H1 (cell line): ENCODE measurements around the gene P3H3. TPM values are rescaled to one million over a fixed set of nuclear protein-coding genes. Genes with fewer than 3 reads are reported as not detected.

Source experiments
- CHD7 ChIP-seq: fragments of 300-600 bp; sonication (generic); IDR thresholded peaks from 2 replicates; pipeline ENCODE4 v1.7.1; 2012; ENCODE audit warnings: low read length, moderate library complexity, mild to moderate bottlenecking, inconsistent platforms; ENCODE audit not compliant: insufficient replicate concordance
- GTF2F1 ChIP-seq: IDR thresholded peaks from 2 replicates; pipeline ENCODE4 v1.6.1; 2012; ENCODE audit warnings: low read depth, low read length, improper control_type of control experiment, borderline replicate concordance
- NANOG ChIP-seq: IDR thresholded peaks from 2 replicates; pipeline ENCODE4 v1.6.1; 2011; ENCODE audit warnings: low read length, low read depth, mild to moderate bottlenecking, inconsistent platforms; ENCODE audit not compliant: insufficient read depth, poor library complexity, severe bottlenecking
- NRF1 ChIP-seq: IDR thresholded peaks from 2 replicates; pipeline ENCODE4 v1.6.1; 2011; ENCODE audit warnings: mild to moderate bottlenecking, low read depth, low read length, improper control_type of control experiment
- POLR2A ChIP-seq, 2 experiments: IDR thresholded peaks; 1 replicate in 1 of 2; 2 replicates in 1 of 2; pipeline ENCODE4 v1.6.1; 2011; ENCODE audit warnings: low read depth in 2 of 2, low read length in 2 of 2, mild to moderate bottlenecking in 2 of 2; ENCODE audit errors: control extremely low read depth in 1 of 2
- RAD21 ChIP-seq, 2 experiments: IDR thresholded peaks in 1 of 2; conservative IDR thresholded peaks in 1 of 2; 2 replicates each; pipeline ENCODE4 v1.6.1; 2011; ENCODE audit warnings: low read depth in 2 of 2, low read length in 2 of 2, improper control_type of control experiment in 1 of 2, inconsistent platforms in 1 of 2, mild to moderate bottlenecking in 1 of 2, moderate library complexity in 1 of 2
- RNF2 ChIP-seq: fragments of 200-900, 300-1000 bp; sonication (generic); IDR thresholded peaks from 2 replicates; pipeline ENCODE4 v1.7.1; 2016; ENCODE audit warnings: borderline replicate concordance, low read depth, mild to moderate bottlenecking, antibody characterized with exemption, low read length; ENCODE audit not compliant: poor library complexity, severe bottlenecking; ENCODE audit errors: missing control alignments
- SIN3A ChIP-seq, 2 experiments: IDR thresholded peaks in 1 of 2; conservative IDR thresholded peaks in 1 of 2; 2 replicates each; pipeline ENCODE4 v1.6.1; 2011 to 2012; ENCODE audit warnings: low read length in 2 of 2, improper control_type of control experiment in 1 of 2, low read depth in 1 of 2, mild to moderate bottlenecking in 1 of 2
- SP4 ChIP-seq: IDR thresholded peaks from 2 replicates; pipeline ENCODE4 v1.6.1; 2012; ENCODE audit warnings: low read length, inconsistent platforms
- TAF1 ChIP-seq: IDR thresholded peaks from 2 replicates; pipeline ENCODE4 v1.6.1; 2011; ENCODE audit warnings: mild to moderate bottlenecking, low read depth, low read length
- polyA plus RNA-seq, 7 experiments: library from polyadenylated mRNA; depleted of rRNA in 3 of 7; stranded (reverse) in 5 of 7; unstranded in 2 of 7; fragments of >200 nt in 5 of 7; fragments of 200-250 nt in 2 of 7; gene quantifications; 1 replicate in 5 of 7; 2 replicates in 1 of 7; 4 replicates in 1 of 7; pipeline versions ENCODE4 v1.2.1 to v1.2.3, GENCODE V29; 2011 to 2013; ENCODE audit warnings: missing spikeins in 2 of 7, mixed read lengths in 2 of 7
- total RNA-seq: library from RNA; stranded (reverse); fragmentation: NEBNext Ultra II Directional; extraction: Animal tissue kit (Norgen Biotek cat#: 25700); gene quantifications from 2 replicates; pipeline ENCODE4 v1.2.1, GENCODE V29; 2021

Gene P3H3
- total and polyA plus RNA-seq, 2 of the 8 experiments (the other 6 are each of a cell fraction or from before 2014, with no cell fraction given), result 22.9 to 43.5 TPM

- no peak for TF ChIP-seq CHD7
- no peak for TF ChIP-seq RNF2
- no peak for TF ChIP-seq SIN3A (conservative IDR thresholded peaks at IDR 0.05 in 1 of 2, IDR thresholded peaks at IDR 0.05 in 1 of 2; ENCODE audit: low read depth in 1 of 2, low read length in 2 of 2)
- no peak for TF ChIP-seq TAF1
- TF ChIP-seq NRF1, result no peak
- no peak for TF ChIP-seq POLR2A (IDR thresholded peaks at IDR 0.05; ENCODE audit: control extremely low read depth in 1 of 2, low read depth in 2 of 2, low read length in 2 of 2)
- no peak for TF ChIP-seq NANOG
- TF ChIP-seq GTF2F1, result no peak
- TF ChIP-seq SP4, result no peak
- TF ChIP-seq RAD21 (IDR thresholded peaks at IDR 0.05 in 1 of 2, conservative IDR thresholded peaks at IDR 0.05 in 1 of 2; ENCODE audit: low read depth in 2 of 2, low read length in 2 of 2), result no peak
These were observed 25.8 kb downstream of the P3H3 start (continued) for GRCh38 chr12:6854036-6854435.
